Caco-2 (cell line): ENCODE measurements around the gene IMPDH2. TPM values are rescaled to one million over a fixed set of nuclear protein-coding genes. Genes with fewer than 3 reads are reported as not detected.

ENCODE experiments used
- BruUV-seq: library from RNA; stranded (reverse); fragments of 400-500 nt; replicated peaks from 2 replicates; lab custom pipeline; 2021; lab: Mats Ljungman, UMichigan
- CTCF ChIA-PET: fragments of 300-600 bp; sonication (Branson Sonifier 250); formaldehyde crosslinking; loops from one replicate; lab custom pipeline; 2022; ENCODE audit warnings: antibody characterized with exemption; lab: Charles Lee
- POLR2A ChIA-PET: fragments of 300-600 bp; sonication (Branson Sonifier 250); formaldehyde crosslinking; loops from one replicate; lab custom pipeline; 2022; ENCODE audit warnings: antibody characterized with exemption; lab: Charles Lee
- DNase-seq, 2 experiments: peaks; one replicate each; pipeline versions ENCODE4 v3.0.0 to v3.0.0-alpha.2; 2020 to 2022
- H3K27me3 ChIP-seq: replicated peaks from 2 replicates; pipeline ENCODE4 v1.6.0; 2011; ENCODE audit warnings: low read length; ENCODE audit not compliant: control insufficient read depth, insufficient read depth
- H3K36me3 ChIP-seq: 2 replicates; pipeline ENCODE4 v1.5.1; 2011; ENCODE audit warnings: low read length; ENCODE audit not compliant: control insufficient read depth, insufficient read depth
- H3K4me1 ChIP-seq: fragments of 250-450 bp; sonication (Bioruptor Pico); 2 replicates; pipeline ENCODE4 v1.5.1; 2020; ENCODE audit warnings: mild to moderate bottlenecking
- H3K4me3 ChIP-seq: 2 replicates; pipeline ENCODE4 v1.5.1; 2011; ENCODE audit warnings: low read depth, mild to moderate bottlenecking, control low read depth, low read length
- H3K9me3 ChIP-seq: fragments of 250-450 bp; sonication (Bioruptor Pico); 2 replicates; pipeline ENCODE4 v1.5.1; 2020; ENCODE audit warnings: mild to moderate bottlenecking, moderate library complexity
- H3K27ac Mint-ChIP-seq: one replicate; pipeline ENCODE4 v1.8.0; 2022; ENCODE audit warnings: mixed read lengths; ENCODE audit not compliant: unreplicated experiment
- H3K27me3 Mint-ChIP-seq: one replicate; pipeline ENCODE4 v1.8.0; 2022; ENCODE audit warnings: mixed read lengths; ENCODE audit not compliant: insufficient read depth, unreplicated experiment
- H3K36me3 Mint-ChIP-seq: one replicate; pipeline ENCODE4 v1.8.0; 2022; ENCODE audit warnings: mild to moderate bottlenecking, mixed read lengths; ENCODE audit not compliant: insufficient read depth, unreplicated experiment
- H3K4me1 Mint-ChIP-seq: one replicate; pipeline ENCODE4 v1.8.0; 2022; ENCODE audit warnings: low read depth, mixed read lengths; ENCODE audit not compliant: unreplicated experiment
- H3K4me3 Mint-ChIP-seq: one replicate; pipeline ENCODE4 v1.8.0; 2022; ENCODE audit warnings: mild to moderate bottlenecking, moderate library complexity, mixed read lengths; ENCODE audit not compliant: unreplicated experiment
- H3K9me3 Mint-ChIP-seq: one replicate; pipeline ENCODE4 v1.8.0; 2022; ENCODE audit warnings: mixed read lengths; ENCODE audit not compliant: unreplicated experiment
- CTCF ChIP-seq, 2 experiments: fragments of 200-600 bp in 1 of 2; IDR thresholded peaks; 1 replicate in 1 of 2; 2 replicates in 1 of 2; pipeline versions ENCODE4 v1.5.1 to v1.8.0; 2011 to 2022; ENCODE audit warnings: antibody characterized with exemption in 1 of 2, control low read depth in 1 of 2, inconsistent platforms in 1 of 2, low read depth in 1 of 2, low read length in 1 of 2, mild to moderate bottlenecking in 1 of 2, moderate library complexity in 1 of 2; ENCODE audit not compliant: insufficient read depth in 1 of 2, severe bottlenecking in 1 of 2, unreplicated experiment in 1 of 2
- intact Hi-C: fragments of 100-400 bp; cut with micrococcal nuclease; formaldehyde crosslinking; loops from one replicate; pipeline ENCODE4 v1.10.0; 2022; ENCODE audit not compliant: unreplicated experiment
- total RNA-seq: library from RNA; stranded (reverse); gene quantifications from 2 replicates; pipeline ENCODE4 v1.2.3, GENCODE V29; 2022

The IMPDH2 gene
- total RNA-seq, 1 experiment from 2014 or later = 233 TPM

GRCh38 chr3:49053543-49053942 is 24.3 kb upstream of the IMPDH2 start:
- Mint-ChIP-seq H3K27me3 (no peaks in the 10 kb centered on the region), H3K9me3 (no peaks in the 10 kb centered on the region), H3K27ac (no peak overlapping the region), H3K4me3 (no peak overlapping the region), H3K36me3 (peaks cover 86% of the 10 kb centered on the region), H3K4me1 (no peaks in the 10 kb centered on the region)
- no peak for TF ChIP-seq CTCF (IDR thresholded peaks at IDR 0.05; ENCODE audit: insufficient read depth in 1 of 2, low read depth in 1 of 2, low read length in 1 of 2, severe bottlenecking in 1 of 2, unreplicated experiment in 1 of 2)
- Histone ChIP-seq H3K4me1 (no peaks in the 10 kb centered on the region), H3K36me3 (peaks cover 1% of the 10 kb centered on the region; the same call in 1 of the 2 replicates), H3K27me3 (no peaks in the 10 kb centered on the region), H3K9me3 (no peaks in the 10 kb centered on the region), H3K4me3 (no peak overlapping the region)
- no peak for DNase-seq
- intact Hi-C loops = no loop called here
- BruUV-seq = no TSS peak
- POLR2A ChIA-PET = no interaction called here
- CTCF ChIA-PET = no interaction called here

DNA sequence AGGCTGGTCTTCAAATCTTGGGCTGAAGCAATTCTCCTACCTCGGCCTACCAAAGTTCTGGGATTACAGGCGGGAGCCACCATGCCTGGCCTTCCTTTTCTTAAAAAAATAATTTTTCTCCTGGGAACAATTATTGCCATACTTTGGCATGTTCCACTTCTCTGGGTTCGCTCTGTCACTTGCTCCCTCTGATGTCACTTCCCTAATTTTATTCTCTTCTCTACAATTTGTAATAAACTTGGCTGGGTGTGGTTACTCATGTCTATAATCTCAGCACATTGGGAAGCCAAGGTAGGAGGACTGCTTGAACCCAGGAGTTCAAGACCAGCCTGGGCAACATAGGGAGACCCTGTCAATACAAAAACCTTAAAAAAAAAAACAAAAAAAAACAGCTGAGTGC is 6.1 kb upstream of the IMPDH2 start:
- H3K9me3 Mint-ChIP-seq = no peaks in the 10 kb centered on the region

DNA sequence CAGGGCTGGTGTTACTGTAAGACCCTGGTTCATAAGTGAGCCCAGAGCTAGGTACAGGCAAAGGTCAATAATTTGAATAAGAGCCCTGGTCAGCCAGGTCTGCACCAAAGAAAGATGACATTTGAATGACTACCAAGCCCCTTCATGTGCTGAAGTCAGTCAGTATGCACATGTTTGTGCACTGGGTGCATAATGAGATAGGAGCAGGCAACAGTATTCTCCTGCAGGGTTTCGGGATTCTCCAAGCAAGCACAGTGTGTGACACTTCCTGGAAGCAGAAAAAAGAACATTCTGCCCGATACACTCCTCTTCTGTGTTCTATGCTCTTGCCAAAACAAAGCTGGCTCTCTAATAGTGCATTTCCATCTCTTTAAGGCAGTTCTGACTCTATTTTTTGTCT is 5.5 kb upstream of the IMPDH2 start:
- peaks cover 74% of the 10 kb centered on the region for H3K36me3 Mint-ChIP-seq
- intact Hi-C loops = no loop called here
- no peaks in the 10 kb centered on the region for H3K4me1 ChIP-seq
- no peaks in the 10 kb centered on the region for H3K27me3 Mint-ChIP-seq
- DNase-seq = no peak
- H3K4me1 Mint-ChIP-seq = peaks cover 1% of the 10 kb centered on the region
- no peaks in the 10 kb centered on the region for H3K27me3 ChIP-seq
- H3K9me3 ChIP-seq = no peaks in the 10 kb centered on the region
- H3K4me3 Mint-ChIP-seq = no peak overlapping the region
- POLR2A ChIA-PET = no interaction called here
- CTCF ChIA-PET = no interaction called here
- no peaks in the 10 kb centered on the region for H3K9me3 Mint-ChIP-seq
- H3K36me3 ChIP-seq = peaks cover 3% of the 10 kb centered on the region
- TF ChIP-seq CTCF (IDR thresholded peaks at IDR 0.05; ENCODE audit: insufficient read depth in 1 of 2, low read depth in 1 of 2, low read length in 1 of 2, severe bottlenecking in 1 of 2, unreplicated experiment in 1 of 2) = no peak
- BruUV-seq = no TSS peak
- H3K27ac Mint-ChIP-seq = no peak overlapping the region
- H3K4me3 ChIP-seq = no peak overlapping the region

More for the DNA sequence above, 6.1 kb upstream of the IMPDH2 start:
- H3K36me3 ChIP-seq = peaks cover 3% of the 10 kb centered on the region
- no TSS peak for BruUV-seq
- ChIA-PET POLR2A (no interaction called here), CTCF (no interaction called here)
- Mint-ChIP-seq H3K4me3 (no peak overlapping the region), H3K36me3 (peaks cover 77% of the 10 kb centered on the region), H3K27me3 (no peaks in the 10 kb centered on the region), H3K4me1 (no peaks in the 10 kb centered on the region), H3K27ac (no peak overlapping the region)
- intact Hi-C loops = no loop called here
- no peaks in the 10 kb centered on the region for H3K27me3 ChIP-seq
- H3K4me3 ChIP-seq = no peak overlapping the region
- no peak for DNase-seq
- H3K4me1 ChIP-seq = no peaks in the 10 kb centered on the region
- H3K9me3 ChIP-seq = no peaks in the 10 kb centered on the region
- TF ChIP-seq CTCF (IDR thresholded peaks at IDR 0.05; ENCODE audit: insufficient read depth in 1 of 2, low read depth in 1 of 2, low read length in 1 of 2, severe bottlenecking in 1 of 2, unreplicated experiment in 1 of 2) = no peak
